Measurements from ENCODE around the gene MBD5. TPM values are rescaled to one million over a fixed set of nuclear protein-coding genes. Genes with fewer than 3 reads are reported as not detected.

The MBD5 gene
- polyA plus RNA-seq, 3 donors from 2014 or later = 10.0 to 19.2 (median 14.3) TPM

DNA sequence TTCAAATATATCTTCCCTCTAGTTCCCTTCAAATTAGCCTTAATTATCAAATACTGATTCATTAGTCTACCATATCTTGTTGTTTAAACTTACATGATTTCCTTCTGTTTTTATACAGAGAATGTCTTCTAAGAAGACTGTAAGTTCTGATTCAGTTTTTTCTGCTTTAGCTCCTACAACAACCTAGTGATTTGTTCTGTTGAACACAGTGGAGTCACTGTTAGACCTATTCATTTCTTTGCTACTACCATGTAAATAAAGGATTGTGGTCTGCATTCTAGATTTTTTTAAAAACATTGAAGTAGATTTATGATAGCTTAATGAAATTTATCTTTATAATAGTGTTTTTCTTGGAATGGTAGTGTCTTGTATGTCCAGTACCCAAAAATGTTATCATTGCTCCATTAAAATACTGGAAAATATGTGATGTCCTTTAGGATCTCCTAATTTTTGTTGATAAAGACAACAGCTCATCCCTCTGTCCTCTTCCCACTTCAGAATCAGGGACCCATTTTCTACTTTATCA is 146.4 kb downstream of the MBD5 start:
- Mint-ChIP-seq H3K27ac (no peak overlapping the region), H3K27me3 (ENCODE audit: low read depth in 3 of 3) (peaks cover 0 to 2% (median 0%) of the 10 kb centered on the region in 3 donors), H3K36me3 (peaks cover 12 to 30% (median 16%) of the 10 kb centered on the region in 3 donors), H3K4me3 (no peak overlapping the region), H3K9me3 (peaks cover 0 to 2% (median 0%) of the 10 kb centered on the region in 6 donors), H3K4me1 (peaks cover 0 to 1% of the 10 kb centered on the region in 2 donors)
- DNase-seq = no peak

DNA sequence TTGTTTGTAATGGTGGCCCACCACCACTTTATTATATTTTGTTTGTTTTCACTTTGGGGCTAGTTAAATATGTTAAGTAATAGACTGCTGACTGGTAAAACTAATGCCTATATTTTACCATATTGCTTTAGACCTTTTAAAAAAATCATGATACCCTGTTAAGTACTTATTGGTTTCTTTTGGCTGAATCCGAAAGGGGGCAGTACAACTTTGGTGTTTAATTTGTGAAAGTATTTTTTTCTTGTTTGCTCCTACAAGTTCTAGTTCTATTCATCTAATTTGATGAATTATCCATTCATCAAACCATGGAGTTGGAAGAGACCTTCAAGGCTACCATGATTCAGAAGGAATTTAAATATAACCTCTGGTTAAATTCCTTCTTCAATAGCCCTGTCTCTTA is 147.0 kb downstream of the MBD5 start:
- H3K27ac Mint-ChIP-seq = no peak overlapping the region
- peaks cover 0 to 1% of the 10 kb centered on the region in 2 donors for H3K4me1 Mint-ChIP-seq
- peaks cover 0 to 2% (median 0%) of the 10 kb centered on the region in 3 donors for H3K27me3 Mint-ChIP-seq (ENCODE audit: low read depth in 3 of 3)
- peaks cover 12 to 30% (median 16%) of the 10 kb centered on the region in 3 donors for H3K36me3 Mint-ChIP-seq
- no peak overlapping the region for H3K4me3 Mint-ChIP-seq
- DNase-seq = no peak
- H3K9me3 Mint-ChIP-seq = peaks cover 0 to 2% (median 0%) of the 10 kb centered on the region in 6 donors

DNA sequence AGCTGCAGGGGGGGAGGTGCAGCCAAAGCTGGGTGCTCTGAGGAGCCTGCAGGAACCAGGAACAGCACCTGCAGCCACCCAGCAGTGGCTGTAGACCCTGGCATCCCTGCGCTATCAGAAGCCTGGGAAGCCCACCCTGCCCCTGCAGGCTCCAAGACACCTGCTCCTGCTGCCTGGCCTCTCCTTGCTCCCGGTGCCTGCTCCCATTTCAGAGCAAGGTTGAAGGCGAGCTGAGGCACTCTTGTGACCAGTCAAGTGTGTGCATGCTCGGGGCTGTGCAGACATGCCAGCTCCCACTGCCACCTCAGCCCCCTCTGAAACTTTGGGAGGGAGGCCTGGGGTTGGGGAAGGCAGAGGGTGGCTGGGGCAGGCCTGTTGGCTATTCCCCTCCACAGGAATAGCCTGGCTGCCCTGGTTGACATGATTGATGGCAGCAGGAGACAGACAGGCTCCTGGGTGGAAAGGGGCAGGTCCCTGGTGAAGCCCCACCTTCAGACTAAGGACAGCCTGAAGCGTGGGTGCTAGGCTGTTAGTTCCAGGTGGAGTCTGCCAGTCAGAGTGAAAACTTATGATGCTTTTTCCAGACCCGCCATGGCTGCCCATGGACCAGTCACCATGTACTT is 151.4 kb downstream of the MBD5 start:
- Mint-ChIP-seq H3K4me1 (no peaks in the 10 kb centered on the region), H3K9me3 (peaks cover 0 to 2% (median 0%) of the 10 kb centered on the region in 6 donors), H3K27ac (no peak overlapping the region), H3K27me3 (ENCODE audit: low read depth in 3 of 3) (peaks cover 0 to 3% (median 0%) of the 10 kb centered on the region in 3 donors), H3K36me3 (peaks cover 12 to 30% (median 16%) of the 10 kb centered on the region in 3 donors), H3K4me3 (no peak overlapping the region)
- no peak for DNase-seq

DNA sequence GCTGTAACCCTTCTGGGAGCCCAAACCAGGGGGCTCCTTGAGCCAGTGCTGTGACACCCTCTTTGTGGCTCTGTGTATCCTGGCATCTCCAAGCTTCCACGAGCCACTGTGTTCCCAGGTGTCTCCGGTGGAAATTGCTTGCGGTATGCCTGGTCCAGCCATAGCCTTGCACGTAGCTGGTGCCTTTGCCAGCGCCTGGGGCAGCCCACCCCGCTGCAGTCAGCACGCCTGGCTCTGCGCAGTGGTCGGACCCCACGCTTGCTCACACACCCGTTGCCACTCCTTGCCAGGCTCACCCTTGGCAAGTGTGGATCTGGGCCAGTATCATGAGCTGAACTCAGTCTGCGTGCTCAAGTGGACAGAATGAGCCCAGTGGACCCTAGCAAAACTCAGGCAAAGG is 152.3 kb downstream of the MBD5 start:
- Mint-ChIP-seq H3K36me3 (peaks cover 16 to 25% (median 16%) of the 10 kb centered on the region in 3 donors), H3K4me1 (no peaks in the 10 kb centered on the region), H3K9me3 (peaks cover 0 to 2% (median 0%) of the 10 kb centered on the region in 6 donors), H3K27ac (no peak overlapping the region), H3K4me3 (no peak overlapping the region), H3K27me3 (ENCODE audit: low read depth in 3 of 3) (peaks cover 0 to 3% (median 0%) of the 10 kb centered on the region in 3 donors)
- DNase-seq = no peak

DNA sequence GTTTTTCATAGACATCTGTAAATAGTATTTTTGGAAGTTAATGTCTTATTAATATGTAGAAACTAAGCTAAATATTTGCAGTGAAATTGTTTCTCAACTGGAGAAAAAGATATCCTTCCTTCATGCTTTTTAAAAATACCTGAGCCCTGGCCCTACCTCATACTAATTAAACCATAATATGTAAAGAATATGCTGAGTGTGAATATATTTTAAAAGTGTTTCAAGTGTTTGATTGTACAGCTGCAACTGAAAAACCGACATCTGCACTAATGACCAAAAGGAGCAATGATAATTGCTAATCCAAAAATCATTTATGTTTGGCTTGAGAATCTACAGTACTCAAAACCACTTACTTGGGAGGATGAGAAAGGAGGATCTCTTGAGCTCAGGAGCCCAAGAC is 156.7 kb downstream of the MBD5 start:
- no peak overlapping the region for H3K4me3 Mint-ChIP-seq
- no peak for DNase-seq
- no peak overlapping the region for H3K27ac Mint-ChIP-seq
- peaks cover 4 to 10% of the 10 kb centered on the region in 2 donors for H3K4me1 Mint-ChIP-seq
- peaks cover 0 to 3% (median 0%) of the 10 kb centered on the region in 3 donors for H3K27me3 Mint-ChIP-seq (ENCODE audit: low read depth in 3 of 3)
- H3K36me3 Mint-ChIP-seq = peaks cover 12 to 21% (median 17%) of the 10 kb centered on the region in 3 donors
- no peaks in the 10 kb centered on the region for H3K9me3 Mint-ChIP-seq

DNA sequence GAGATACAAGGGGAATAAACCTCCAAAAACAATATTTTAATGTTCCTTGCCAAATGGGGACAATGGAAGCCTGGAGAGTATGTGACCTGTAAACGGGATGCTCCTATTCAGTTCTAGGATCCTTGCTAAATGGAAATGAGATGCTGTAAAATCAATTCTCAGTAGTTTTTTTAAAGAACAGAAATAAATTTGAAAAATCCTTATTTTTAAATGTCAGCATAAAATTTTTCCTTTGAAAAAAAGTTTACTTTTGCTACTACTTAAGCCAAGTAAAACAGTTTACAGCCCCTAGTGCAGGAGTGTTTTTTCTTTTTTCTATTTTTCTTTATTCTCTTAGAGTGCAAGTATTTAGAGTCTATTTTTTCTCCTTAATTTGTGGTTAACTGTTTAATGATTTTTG is 158.8 kb downstream of the MBD5 start:
- Mint-ChIP-seq H3K4me3 (no peak overlapping the region), H3K4me1 (peaks cover 9 to 22% of the 10 kb centered on the region in 2 donors), H3K27me3 (ENCODE audit: low read depth in 3 of 3) (no peaks in the 10 kb centered on the region), H3K27ac (no peak overlapping the region), H3K9me3 (no peaks in the 10 kb centered on the region), H3K36me3 (peaks cover 25 to 29% (median 25%) of the 10 kb centered on the region in 3 donors)
- no peak for DNase-seq

DNA sequence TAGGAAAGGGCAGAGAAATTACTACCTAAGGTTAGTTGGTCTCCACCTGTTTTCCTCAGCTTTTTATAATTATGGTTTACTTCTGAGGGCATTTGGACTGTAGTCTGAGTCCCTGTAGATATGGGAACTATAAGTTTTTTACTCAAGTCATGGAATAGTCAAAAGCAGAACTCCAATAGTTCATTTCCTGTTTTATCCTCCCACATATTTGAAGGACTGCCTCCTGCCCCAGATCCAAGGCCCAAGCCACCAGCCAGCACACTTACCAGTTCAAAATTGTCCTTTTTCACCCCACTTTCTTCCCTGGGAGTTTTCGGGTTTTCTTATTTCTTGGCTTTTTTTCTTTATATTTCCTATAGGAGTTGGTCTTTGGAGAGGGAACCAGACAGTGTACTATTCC is 164.1 kb downstream of the MBD5 start:
- peaks cover 40 to 58% (median 49%) of the 10 kb centered on the region in 3 donors for H3K36me3 Mint-ChIP-seq
- no peaks in the 10 kb centered on the region for H3K27me3 Mint-ChIP-seq (ENCODE audit: low read depth in 3 of 3)
- H3K27ac Mint-ChIP-seq = no peak overlapping the region
- H3K4me1 Mint-ChIP-seq = peaks cover 9 to 22% of the 10 kb centered on the region in 2 donors
- peaks cover 0 to 2% (median 0%) of the 10 kb centered on the region in 6 donors for H3K9me3 Mint-ChIP-seq
- no peak overlapping the region for H3K4me3 Mint-ChIP-seq
- no peak for DNase-seq

DNA sequence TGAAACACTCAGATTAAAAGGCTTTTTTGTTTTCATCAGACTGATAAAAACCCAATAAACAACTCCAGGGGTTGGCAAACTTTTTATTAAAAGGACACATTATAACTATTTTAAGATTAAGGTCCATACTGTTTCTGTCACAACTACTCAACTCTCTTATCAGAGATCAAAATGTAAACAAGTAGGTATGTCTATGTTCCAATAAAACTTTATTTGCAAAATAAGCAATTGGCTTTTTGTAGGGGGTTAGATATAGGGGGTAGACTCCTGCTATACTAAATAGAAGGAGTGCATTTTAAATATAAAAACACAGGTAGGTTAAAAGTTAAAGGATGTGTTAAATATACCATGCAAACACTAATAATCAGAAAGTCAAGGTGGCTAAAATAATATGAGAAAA is 174.0 kb downstream of the MBD5 start:
- no peak for DNase-seq
- peaks cover 0 to 4% (median 0%) of the 10 kb centered on the region in 3 donors for H3K36me3 Mint-ChIP-seq
- H3K27me3 Mint-ChIP-seq (ENCODE audit: low read depth in 3 of 3) = no peaks in the 10 kb centered on the region
- H3K27ac Mint-ChIP-seq = no peak overlapping the region
- peaks cover 2 to 6% of the 10 kb centered on the region in 2 donors for H3K4me1 Mint-ChIP-seq
- H3K9me3 Mint-ChIP-seq = no peaks in the 10 kb centered on the region
- no peak overlapping the region for H3K4me3 Mint-ChIP-seq

DNA sequence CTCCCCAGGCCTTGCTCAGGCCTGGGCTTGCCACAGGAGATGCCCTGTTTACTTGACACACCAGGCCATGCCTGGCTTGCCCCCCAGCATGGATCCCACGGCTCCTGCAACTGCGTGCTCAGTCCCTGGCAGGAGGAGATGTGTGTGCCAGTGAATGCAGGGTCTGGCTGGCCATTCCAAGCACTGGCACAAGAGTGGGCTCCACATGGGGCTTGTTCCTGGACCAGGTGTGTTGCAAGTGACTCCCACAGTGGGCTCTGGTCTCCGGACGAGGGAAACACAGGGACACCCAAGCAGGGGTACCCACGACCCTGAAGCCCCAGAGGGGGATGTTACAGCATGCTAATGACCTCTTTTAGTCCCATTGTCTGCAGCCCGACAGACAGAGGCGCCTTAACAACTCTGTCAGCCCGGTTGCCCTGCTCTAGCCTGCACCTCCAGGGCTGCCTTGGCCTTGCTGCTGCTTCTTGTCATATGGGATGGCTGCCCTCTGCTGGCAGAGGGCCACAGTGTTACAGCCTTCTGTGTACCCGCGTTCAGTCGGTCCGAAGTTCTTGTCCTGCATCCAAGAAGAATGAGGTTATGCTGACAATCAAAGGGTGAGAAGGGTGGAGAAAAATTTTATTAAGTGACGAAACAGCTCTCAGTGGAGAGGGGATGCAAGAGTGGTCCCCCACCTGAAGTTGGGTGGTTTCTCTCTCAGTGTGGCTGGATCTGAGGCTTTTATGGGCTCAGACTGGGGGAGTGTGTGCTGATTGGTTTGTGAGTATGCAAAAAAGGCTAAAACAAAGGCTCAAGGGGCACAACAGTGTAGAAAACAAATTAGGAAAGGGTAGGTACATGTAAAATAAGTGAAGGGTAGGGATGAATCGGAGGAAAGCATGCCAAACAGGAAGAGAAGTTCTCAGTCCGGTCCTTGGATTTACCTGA is 180.4 kb downstream of the MBD5 start:
- H3K9me3 Mint-ChIP-seq = no peaks in the 10 kb centered on the region
- DNase-seq = peak in 2 of 3 donors; percentile 19 to 33
- peak overlapping the region in 1 of 6 donors; percentile 24 for H3K27ac Mint-ChIP-seq
- H3K27me3 Mint-ChIP-seq (ENCODE audit: low read depth in 3 of 3) = no peaks in the 10 kb centered on the region
- H3K36me3 Mint-ChIP-seq = peaks cover 0 to 4% (median 3%) of the 10 kb centered on the region in 3 donors
- no peak overlapping the region for H3K4me3 Mint-ChIP-seq
- peaks cover 2 to 6% of the 10 kb centered on the region in 2 donors for H3K4me1 Mint-ChIP-seq

DNA sequence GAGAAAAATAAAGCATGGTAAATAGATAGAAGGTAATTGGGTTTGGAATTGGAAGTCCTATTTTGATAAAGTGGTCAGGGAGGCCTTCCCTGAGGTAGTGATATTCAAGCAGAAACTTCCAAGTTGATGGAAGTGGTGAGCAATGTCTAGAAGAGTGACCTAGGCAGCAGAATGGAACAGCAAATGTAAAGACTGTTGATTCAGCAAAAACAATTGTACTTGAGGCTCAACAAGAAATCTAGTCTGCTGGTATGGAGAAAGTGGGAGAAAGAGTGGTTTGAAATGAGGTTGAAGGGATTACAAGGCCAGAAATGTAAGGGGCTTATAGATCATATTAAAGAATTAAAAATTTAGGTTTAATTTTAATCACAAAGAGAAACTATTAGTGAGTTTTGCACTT is 181.3 kb downstream of the MBD5 start:
- H3K36me3 Mint-ChIP-seq = peaks cover 0 to 4% (median 0%) of the 10 kb centered on the region in 3 donors
- no peak overlapping the region for H3K4me3 Mint-ChIP-seq

DNA sequence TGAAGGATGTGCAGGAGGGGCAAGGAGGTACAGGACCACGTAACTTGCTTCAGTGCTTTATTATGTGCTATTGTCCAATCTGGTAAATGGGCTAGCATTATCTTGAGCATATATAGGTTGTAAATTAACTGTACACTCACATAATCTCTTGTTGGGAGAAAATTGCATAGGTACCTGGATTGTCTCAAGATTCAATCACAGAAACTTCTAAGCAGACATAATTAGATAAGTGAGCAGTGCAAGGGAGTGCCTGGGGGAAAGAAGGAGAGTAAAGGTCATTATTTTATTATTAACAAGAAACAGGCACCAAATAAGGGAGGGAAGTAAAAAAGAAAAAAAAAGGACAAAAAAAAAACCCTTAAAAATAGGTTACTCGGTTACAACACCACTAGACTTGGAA is 186.2 kb downstream of the MBD5 start:
- Mint-ChIP-seq H3K4me1 (no peaks in the 10 kb centered on the region), H3K4me3 (no peak overlapping the region), H3K27ac (no peak overlapping the region), H3K9me3 (no peaks in the 10 kb centered on the region), H3K36me3 (peaks cover 0 to 4% (median 0%) of the 10 kb centered on the region in 3 donors), H3K27me3 (ENCODE audit: low read depth in 3 of 3) (peaks cover 0 to 2% (median 0%) of the 10 kb centered on the region in 3 donors)
- DNase-seq = no peak

More for the DNA sequence above, 181.3 kb downstream of the MBD5 start:
- Mint-ChIP-seq H3K4me1 (peaks cover 2 to 6% of the 10 kb centered on the region in 2 donors), H3K27ac (peak overlapping the region in 1 of 6 donors; percentile 37), H3K27me3 (ENCODE audit: low read depth in 3 of 3) (no peaks in the 10 kb centered on the region), H3K9me3 (no peaks in the 10 kb centered on the region)
- DNase-seq = no peak

DNA sequence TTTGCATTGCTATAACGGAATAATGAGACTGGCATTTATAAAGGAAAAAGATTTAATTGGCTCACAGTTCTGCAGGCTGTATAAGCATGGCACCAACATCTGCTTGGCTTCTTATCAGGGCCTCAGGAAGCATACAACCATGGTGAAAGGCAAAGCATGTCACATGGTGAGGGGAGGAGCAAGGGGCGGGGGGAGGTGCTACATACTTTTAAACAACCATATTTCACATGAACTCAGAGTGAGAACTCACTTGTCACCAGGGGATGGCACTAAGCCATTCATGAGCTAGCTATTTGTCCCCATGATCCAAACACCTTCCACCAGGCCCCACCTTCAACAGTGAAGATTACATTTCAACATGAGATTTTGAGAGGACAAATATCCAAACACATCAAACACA is 188.7 kb downstream of the MBD5 start:
- no peaks in the 10 kb centered on the region for H3K36me3 Mint-ChIP-seq
- H3K27ac Mint-ChIP-seq = no peak overlapping the region
- DNase-seq = no peak
- H3K27me3 Mint-ChIP-seq (ENCODE audit: low read depth in 3 of 3) = peaks cover 0 to 2% (median 0%) of the 10 kb centered on the region in 3 donors
- H3K9me3 Mint-ChIP-seq = no peaks in the 10 kb centered on the region
- H3K4me3 Mint-ChIP-seq = no peak overlapping the region
- H3K4me1 Mint-ChIP-seq = no peaks in the 10 kb centered on the region

DNA sequence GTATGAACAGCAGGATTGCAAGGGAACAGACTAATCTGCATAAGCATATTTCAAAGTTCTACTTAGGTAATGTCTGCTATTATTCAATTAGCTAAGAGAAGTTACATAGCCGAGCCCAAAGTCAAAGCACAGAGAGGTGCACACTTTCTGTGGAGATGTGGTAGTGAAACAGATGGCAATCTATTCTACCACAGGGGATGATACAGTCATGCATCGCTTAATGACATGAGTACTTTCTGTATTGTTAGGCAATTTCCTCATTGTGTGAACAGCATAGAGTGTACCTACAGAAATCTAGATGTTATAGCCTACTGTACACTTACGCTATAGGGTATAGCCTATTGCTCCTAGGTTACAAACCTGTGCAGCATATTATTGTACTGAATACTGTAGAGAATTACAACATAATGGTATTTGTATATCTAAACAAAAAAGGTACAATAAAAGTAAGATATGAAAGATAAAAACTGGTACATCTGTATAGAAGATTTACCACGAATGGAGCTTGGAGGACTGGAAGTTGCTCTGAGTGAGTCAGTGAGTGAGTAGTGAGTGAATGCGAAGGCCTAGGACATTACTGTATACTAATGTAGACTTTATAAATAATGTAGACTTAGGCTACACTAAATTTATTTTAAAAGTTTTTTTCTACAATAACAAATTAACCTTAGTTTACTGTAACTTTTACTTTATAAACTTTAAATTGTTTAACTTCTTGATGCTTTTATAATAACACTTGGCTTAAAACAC is 197.6 kb downstream of the MBD5 start:
- Mint-ChIP-seq H3K9me3 (peaks cover 0 to 16% (median 6%) of the 10 kb centered on the region in 6 donors), H3K4me3 (no peak overlapping the region), H3K36me3 (peaks cover 0 to 23% (median 14%) of the 10 kb centered on the region in 3 donors), H3K27me3 (ENCODE audit: low read depth in 3 of 3) (no peaks in the 10 kb centered on the region), H3K4me1 (peaks cover 0 to 2% of the 10 kb centered on the region in 2 donors), H3K27ac (no peak overlapping the region)
- no peak for DNase-seq

Data from immature natural killer cell (primary cell).